Thymus (tissue), 11 donors: Measurements from ENCODE around the gene CDH13. TPM values are rescaled to one million over a fixed set of nuclear protein-coding genes. Genes with fewer than 3 reads are reported as not detected.

ENCODE experiments used
- DNase-seq, 9 donors: peaks; one replicate each; pipeline ENCODE4 v3.0.0-alpha.2; 2013; ENCODE audit warnings: low spot score in 9 of 9, low read depth in 6 of 9, missing footprints in 1 of 9
- H3K27ac ChIP-seq, 2 donors: one replicate each; pipeline ENCODE4 v1.5.1; 2013; ENCODE audit warnings: control low read depth in 1 of 2, low read depth in 1 of 2, low read length in 1 of 2, mild to moderate bottlenecking in 1 of 2, moderate library complexity in 1 of 2
- H3K27me3 ChIP-seq, 2 donors: one replicate each; pipeline ENCODE4 v1.5.1; 2013; ENCODE audit warnings: low read length in 1 of 2; ENCODE audit not compliant: control insufficient read depth in 2 of 2, insufficient read depth in 1 of 2
- H3K36me3 ChIP-seq, 2 donors: one replicate each; pipeline ENCODE4 v1.5.1; 2013; ENCODE audit warnings: low read length in 1 of 2, mild to moderate bottlenecking in 1 of 2, moderate library complexity in 1 of 2; ENCODE audit not compliant: control insufficient read depth in 2 of 2, insufficient read depth in 2 of 2
- H3K4me1 ChIP-seq, 2 donors: one replicate each; pipeline ENCODE4 v1.5.1; 2013; ENCODE audit warnings: low read length in 2 of 2; ENCODE audit not compliant: control insufficient read depth in 2 of 2, insufficient read depth in 2 of 2
- H3K4me3 ChIP-seq, 2 donors: one replicate each; pipeline ENCODE4 v1.5.1; 2013; ENCODE audit warnings: low read length in 2 of 2, control low read depth in 1 of 2, mild to moderate bottlenecking in 1 of 2
- H3K9me3 ChIP-seq, 2 donors: one replicate each; pipeline ENCODE4 v1.5.1; 2013; ENCODE audit warnings: low read length in 1 of 2, mild to moderate bottlenecking in 1 of 2; ENCODE audit not compliant: control insufficient read depth in 2 of 2, insufficient read depth in 1 of 2
- WGBS: extraction: QIAGEN DNeasy Blood & Tissue Kit; methylation state at CpG from one replicate; pipeline ENCODE4 v1.1.7; 2013; 5-methylcytosine and 5-hydroxymethylcytosine counted together
- polyA plus RNA-seq: library from polyadenylated mRNA; stranded (reverse); fragments of 200-250 nt; gene quantifications from one replicate; pipeline ENCODE4 v1.2.3, GENCODE V29; 2013
- total RNA-seq: library from RNA; stranded (reverse); fragments of 120-200 nt; gene quantifications from one replicate; pipeline ENCODE4 v1.2.4, GENCODE V29; 2013
- donor health status: healthy.

Gene CDH13
- total and polyA plus RNA-seq, 2 donors = 1.5 to 3.7 TPM

DNA sequence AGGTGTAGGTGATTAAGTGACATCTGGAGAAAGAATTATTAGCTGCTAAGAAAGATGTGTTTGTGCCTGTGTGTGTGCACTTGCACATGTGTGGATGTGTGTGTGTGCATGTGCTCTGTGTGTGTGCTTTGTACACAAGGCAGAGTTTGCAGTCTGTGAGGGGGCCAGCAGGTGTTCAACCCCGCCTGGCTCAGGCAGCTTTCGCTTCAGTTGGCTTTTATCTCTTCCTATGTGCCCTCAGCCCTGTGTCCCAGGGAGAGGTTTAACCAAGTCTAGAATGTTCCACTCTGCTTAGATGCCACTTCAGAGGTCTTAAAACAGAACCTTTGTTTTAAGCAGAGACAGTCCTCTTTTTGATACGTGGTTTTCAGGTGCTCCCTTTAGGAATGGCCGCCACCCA is 58.8 kb downstream of the CDH13 start:
- 63% methylated on average over 4 of the region's 4 CpGs for WGBS
- Histone ChIP-seq H3K36me3 (no peaks in the 10 kb centered on the region), H3K4me1 (peaks cover 0 to 4% of the 10 kb centered on the region in 2 donors), H3K27me3 (no peaks in the 10 kb centered on the region), H3K4me3 (no peak overlapping the region), H3K9me3 (no peaks in the 10 kb centered on the region), H3K27ac (no peak overlapping the region)
- DNase-seq = peak in 2 of 9 donors; percentile 58

- DNase-seq = no peak
- no peaks in the 10 kb centered on the region for H3K9me3 ChIP-seq
- no peaks in the 10 kb centered on the region for H3K4me1 ChIP-seq
- H3K4me3 ChIP-seq = no peak overlapping the region
- H3K27me3 ChIP-seq = no peaks in the 10 kb centered on the region
- H3K27ac ChIP-seq = no peak overlapping the region
- H3K36me3 ChIP-seq = no peaks in the 10 kb centered on the region
These were observed 67.6 kb downstream of the CDH13 start for GRCh38 chr16:82694239-82694874.

- no peaks in the 10 kb centered on the region for H3K4me1 ChIP-seq
- no peak overlapping the region for H3K27ac ChIP-seq
- no peak for DNase-seq
- no peak overlapping the region for H3K4me3 ChIP-seq
- H3K9me3 ChIP-seq = no peaks in the 10 kb centered on the region
- no peaks in the 10 kb centered on the region for H3K27me3 ChIP-seq
- no peaks in the 10 kb centered on the region for H3K36me3 ChIP-seq
- WGBS = 73% methylated on average over 1 of the region's 1 CpG
These were observed 69.0 kb downstream of the CDH13 start for GRCh38 chr16:82695806-82696205.

DNA sequence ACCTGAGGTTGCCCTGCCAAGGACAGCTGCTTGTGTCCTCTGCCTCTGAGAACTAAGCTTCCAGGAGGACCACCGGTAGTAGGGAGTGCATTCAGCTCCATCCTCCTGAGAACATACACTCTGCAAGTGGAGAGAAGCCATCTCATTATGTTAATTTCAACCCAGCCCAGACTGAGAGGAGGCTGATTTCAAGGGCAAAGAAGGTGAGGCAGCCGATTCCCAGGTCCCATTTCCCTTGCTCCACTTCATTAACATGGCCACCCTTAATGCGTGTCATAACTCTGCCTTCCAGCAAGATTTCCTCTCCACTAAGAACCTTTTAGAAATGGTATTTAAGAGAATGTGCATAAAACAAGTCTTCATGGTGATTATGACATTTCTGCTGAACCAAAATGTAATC is 72.5 kb downstream of the CDH13 start:
- no peak for DNase-seq
- Histone ChIP-seq H3K27ac (no peak overlapping the region), H3K36me3 (no peaks in the 10 kb centered on the region), H3K4me1 (no peaks in the 10 kb centered on the region), H3K9me3 (no peaks in the 10 kb centered on the region), H3K4me3 (no peak overlapping the region), H3K27me3 (no peaks in the 10 kb centered on the region)
- WGBS = 91% methylated on average over 3 of the region's 3 CpGs

GRCh38 chr16:82699711-82700495 is 73.1 kb downstream of the CDH13 start:
- H3K9me3 ChIP-seq = no peaks in the 10 kb centered on the region
- 92% methylated on average over 9 of the region's 9 CpGs for WGBS
- peaks cover 0 to 2% of the 10 kb centered on the region in 2 donors for H3K4me1 ChIP-seq
- H3K4me3 ChIP-seq = no peak overlapping the region
- no peak for DNase-seq
- H3K36me3 ChIP-seq = no peaks in the 10 kb centered on the region
- no peaks in the 10 kb centered on the region for H3K27me3 ChIP-seq
- H3K27ac ChIP-seq = no peak overlapping the region

GRCh38 chr16:82700541-82701235 is 73.9 kb downstream of the CDH13 start:
- Histone ChIP-seq H3K4me1 (peaks cover 0 to 2% of the 10 kb centered on the region in 2 donors), H3K36me3 (no peaks in the 10 kb centered on the region), H3K27ac (no peak overlapping the region), H3K4me3 (no peak overlapping the region), H3K9me3 (no peaks in the 10 kb centered on the region), H3K27me3 (no peaks in the 10 kb centered on the region)
- 49% methylated on average over 5 of the region's 5 CpGs for WGBS
- no peak for DNase-seq

GRCh38 chr16:82701442-82701955 is 74.7 kb downstream of the CDH13 start:
- 72% methylated on average over 4 of the region's 4 CpGs for WGBS
- no peak overlapping the region for H3K27ac ChIP-seq

GRCh38 chr16:82703161-82703560 is 76.4 kb downstream of the CDH13 start:
- Histone ChIP-seq H3K27ac (no peak overlapping the region), H3K4me3 (no peak overlapping the region), H3K4me1 (peaks cover 0 to 2% of the 10 kb centered on the region in 2 donors), H3K36me3 (no peaks in the 10 kb centered on the region), H3K9me3 (no peaks in the 10 kb centered on the region), H3K27me3 (no peaks in the 10 kb centered on the region)
- no peak for DNase-seq
- WGBS = 89% methylated on average over 2 of the region's 2 CpGs

More at GRCh38 chr16:82701442-82701955, 74.7 kb downstream of the CDH13 start:
- Histone ChIP-seq H3K27me3 (no peaks in the 10 kb centered on the region), H3K4me3 (no peak overlapping the region), H3K9me3 (no peaks in the 10 kb centered on the region), H3K4me1 (peaks cover 0 to 2% of the 10 kb centered on the region in 2 donors), H3K36me3 (no peaks in the 10 kb centered on the region)
- no peak for DNase-seq
